ENCODE measurements around the gene SPAG4.

Gene SPAG4

GRCh38 chr20:35607003-35607735 lies 8.5 kb upstream of the SPAG4 start:
- Histone ChIP-seq H3K9ac (ENCODE audit: low read depth in 1 of 2, low read length in 2 of 2) (no peak overlapping the region), H3K36me3 (ENCODE audit: control insufficient read depth in 1 of 2, insufficient read depth in 2 of 2, low read length in 2 of 2) (no peaks in the 10 kb centered on the region), H3K27me3 (ENCODE audit: control insufficient read depth in 1 of 2, insufficient read depth in 2 of 2, low read length in 2 of 2) (no peaks in the 10 kb centered on the region), H3K27ac (ENCODE audit: low read depth, low read length) (no peak overlapping the region), H3K9me3 (ENCODE audit: control insufficient read depth in 1 of 2, low read length in 2 of 2) (no peaks in the 10 kb centered on the region), H3K4me1 (ENCODE audit: control insufficient read depth in 1 of 2, insufficient read depth in 2 of 2, low read length in 2 of 2) (peaks cover 0 to under 1% of the 10 kb centered on the region in 2 donors), H3K4me3 (ENCODE audit: low read depth in 1 of 2, low read length in 2 of 2) (no peak overlapping the region)

- no peaks in the 10 kb centered on the region for H3K36me3 ChIP-seq (ENCODE audit: control insufficient read depth in 1 of 2, insufficient read depth in 2 of 2, low read length in 2 of 2)
- H3K27me3 ChIP-seq (ENCODE audit: control insufficient read depth in 1 of 2, insufficient read depth in 2 of 2, low read length in 2 of 2) = no peaks in the 10 kb centered on the region
- H3K9me3 ChIP-seq (ENCODE audit: control insufficient read depth in 1 of 2, low read length in 2 of 2) = no peaks in the 10 kb centered on the region
These were observed 4.7 kb upstream of the SPAG4 start for GRCh38 chr20:35610833-35611427.

GRCh38 chr20:35611482-35611881 lies 4.1 kb upstream of the SPAG4 start:
- Histone ChIP-seq H3K4me1 (ENCODE audit: control insufficient read depth in 1 of 2, insufficient read depth in 2 of 2, low read length in 2 of 2) (no peaks in the 10 kb centered on the region), H3K27ac (ENCODE audit: low read depth, low read length) (no peak overlapping the region)

More at GRCh38 chr20:35610833-35611427, 4.7 kb upstream of the SPAG4 start:
- Histone ChIP-seq H3K4me1 (ENCODE audit: control insufficient read depth in 1 of 2, insufficient read depth in 2 of 2, low read length in 2 of 2) (no peaks in the 10 kb centered on the region), H3K4me3 (ENCODE audit: low read depth in 1 of 2, low read length in 2 of 2) (no peak overlapping the region), H3K9ac (ENCODE audit: low read depth in 1 of 2, low read length in 2 of 2) (no peak overlapping the region), H3K27ac (ENCODE audit: low read depth, low read length) (no peak overlapping the region)

GRCh38 chr20:35616465-35617396 lies 1.1 kb downstream of the SPAG4 start:
- Histone ChIP-seq H3K4me1 (ENCODE audit: control insufficient read depth in 1 of 2, insufficient read depth in 2 of 2, low read length in 2 of 2) (peaks cover 19 to 33% of the 10 kb centered on the region in 2 donors), H3K9me3 (ENCODE audit: control insufficient read depth in 1 of 2, low read length in 2 of 2) (no peaks in the 10 kb centered on the region), H3K36me3 (ENCODE audit: control insufficient read depth in 1 of 2, insufficient read depth in 2 of 2, low read length in 2 of 2) (no peaks in the 10 kb centered on the region), H3K4me3 (ENCODE audit: low read depth in 1 of 2, low read length in 2 of 2) (peak overlapping the region; percentile 65 to 68), H3K9ac (ENCODE audit: low read depth in 1 of 2, low read length in 2 of 2) (peak overlapping the region; percentile 39 to 79), H3K27ac (ENCODE audit: low read depth, low read length) (peak overlapping the region; percentile 50), H3K27me3 (ENCODE audit: control insufficient read depth in 1 of 2, insufficient read depth in 2 of 2, low read length in 2 of 2) (peaks cover 0 to 5% of the 10 kb centered on the region in 2 donors)

More at GRCh38 chr20:35611482-35611881, 4.1 kb upstream of the SPAG4 start:
- Histone ChIP-seq H3K4me3 (ENCODE audit: low read depth in 1 of 2, low read length in 2 of 2) (no peak overlapping the region), H3K36me3 (ENCODE audit: control insufficient read depth in 1 of 2, insufficient read depth in 2 of 2, low read length in 2 of 2) (no peaks in the 10 kb centered on the region), H3K27me3 (ENCODE audit: control insufficient read depth in 1 of 2, insufficient read depth in 2 of 2, low read length in 2 of 2) (no peaks in the 10 kb centered on the region), H3K9me3 (ENCODE audit: control insufficient read depth in 1 of 2, low read length in 2 of 2) (no peaks in the 10 kb centered on the region), H3K9ac (ENCODE audit: low read depth in 1 of 2, low read length in 2 of 2) (no peak overlapping the region)

- peak overlapping the region; percentile 39 to 79 for H3K9ac ChIP-seq (ENCODE audit: low read depth in 1 of 2, low read length in 2 of 2)
- peaks cover 19 to 33% of the 10 kb centered on the region in 2 donors for H3K4me1 ChIP-seq (ENCODE audit: control insufficient read depth in 1 of 2, insufficient read depth in 2 of 2, low read length in 2 of 2)
- peak overlapping the region; percentile 50 for H3K27ac ChIP-seq (ENCODE audit: low read depth, low read length)
- no peaks in the 10 kb centered on the region for H3K9me3 ChIP-seq (ENCODE audit: control insufficient read depth in 1 of 2, low read length in 2 of 2)
- H3K4me3 ChIP-seq (ENCODE audit: low read depth in 1 of 2, low read length in 2 of 2) = peak overlapping the region; percentile 65 to 68
- no peaks in the 10 kb centered on the region for H3K36me3 ChIP-seq (ENCODE audit: control insufficient read depth in 1 of 2, insufficient read depth in 2 of 2, low read length in 2 of 2)
- H3K27me3 ChIP-seq (ENCODE audit: control insufficient read depth in 1 of 2, insufficient read depth in 2 of 2, low read length in 2 of 2) = peaks cover 0 to 5% of the 10 kb centered on the region in 2 donors
These were observed 2.0 kb downstream of the SPAG4 start for GRCh38 chr20:35617397-35618262.

- Histone ChIP-seq H3K27ac (ENCODE audit: low read depth, low read length) (no peak overlapping the region), H3K4me3 (ENCODE audit: low read depth in 1 of 2, low read length in 2 of 2) (peak overlapping the region; percentile 65 to 77), H3K9ac (ENCODE audit: low read depth in 1 of 2, low read length in 2 of 2) (peak overlapping the region; percentile 38 to 39), H3K4me1 (ENCODE audit: control insufficient read depth in 1 of 2, insufficient read depth in 2 of 2, low read length in 2 of 2) (peaks cover 19 to 33% of the 10 kb centered on the region in 2 donors), H3K9me3 (ENCODE audit: control insufficient read depth in 1 of 2, low read length in 2 of 2) (no peaks in the 10 kb centered on the region), H3K27me3 (ENCODE audit: control insufficient read depth in 1 of 2, insufficient read depth in 2 of 2, low read length in 2 of 2) (peaks cover 0 to 5% of the 10 kb centered on the region in 2 donors), H3K36me3 (ENCODE audit: control insufficient read depth in 1 of 2, insufficient read depth in 2 of 2, low read length in 2 of 2) (no peaks in the 10 kb centered on the region)
These were observed 2.9 kb downstream of the SPAG4 start for GRCh38 chr20:35618263-35619131.

GRCh38 chr20:35619196-35620095 lies 3.8 kb downstream of the SPAG4 start:
- Histone ChIP-seq H3K9ac (ENCODE audit: low read depth in 1 of 2, low read length in 2 of 2) (peak overlapping the region in 1 of 2 donors; percentile 60), H3K27ac (ENCODE audit: low read depth, low read length) (no peak overlapping the region), H3K36me3 (ENCODE audit: control insufficient read depth in 1 of 2, insufficient read depth in 2 of 2, low read length in 2 of 2) (no peaks in the 10 kb centered on the region), H3K9me3 (ENCODE audit: control insufficient read depth in 1 of 2, low read length in 2 of 2) (no peaks in the 10 kb centered on the region), H3K27me3 (ENCODE audit: control insufficient read depth in 1 of 2, insufficient read depth in 2 of 2, low read length in 2 of 2) (peaks cover 0 to 5% of the 10 kb centered on the region in 2 donors), H3K4me3 (ENCODE audit: low read depth in 1 of 2, low read length in 2 of 2) (peak overlapping the region; percentile 65 to 77), H3K4me1 (ENCODE audit: control insufficient read depth in 1 of 2, insufficient read depth in 2 of 2, low read length in 2 of 2) (peaks cover 19 to 33% of the 10 kb centered on the region in 2 donors)

GRCh38 chr20:35620818-35621559 lies 5.4 kb downstream of the SPAG4 start:
- no peak overlapping the region for H3K4me3 ChIP-seq (ENCODE audit: low read depth in 1 of 2, low read length in 2 of 2)
- no peak overlapping the region for H3K27ac ChIP-seq (ENCODE audit: low read depth, low read length)
- H3K27me3 ChIP-seq (ENCODE audit: control insufficient read depth in 1 of 2, insufficient read depth in 2 of 2, low read length in 2 of 2) = peaks cover 0 to 5% of the 10 kb centered on the region in 2 donors

More at GRCh38 chr20:35620818-35621559, 5.4 kb downstream of the SPAG4 start:
- peaks cover 5 to 7% of the 10 kb centered on the region in 2 donors for H3K36me3 ChIP-seq (ENCODE audit: control insufficient read depth in 1 of 2, insufficient read depth in 2 of 2, low read length in 2 of 2)
- no peak overlapping the region for H3K9ac ChIP-seq (ENCODE audit: low read depth in 1 of 2, low read length in 2 of 2)
- H3K9me3 ChIP-seq (ENCODE audit: control insufficient read depth in 1 of 2, low read length in 2 of 2) = no peaks in the 10 kb centered on the region
- H3K4me1 ChIP-seq (ENCODE audit: control insufficient read depth in 1 of 2, insufficient read depth in 2 of 2, low read length in 2 of 2) = peaks cover 19 to 33% of the 10 kb centered on the region in 2 donors
